Epithelial cell of esophagus (primary cell): ENCODE data around the gene VPS50.
A peak's percentile ranks its signal among the peaks of the same experiment; 100 is the strongest.

Experiments used
- DNase-seq: peaks from one replicate; pipeline ENCODE4 v3.0.0; 2010; ENCODE audit warnings: low read depth
- H3K4me3 ChIP-seq: 2 replicates; pipeline ENCODE4 v1.5.1; 2011; ENCODE audit warnings: mild to moderate bottlenecking, low read length, control low read depth
- CTCF ChIP-seq: IDR thresholded peaks from 2 replicates; pipeline ENCODE4 v1.5.1; 2011; ENCODE audit warnings: low read depth, mild to moderate bottlenecking, low read length, control low read depth, inconsistent platforms; ENCODE audit not compliant: insufficient read depth; ENCODE audit errors: missing control alignments

Gene VPS50

GRCh38 chr7:93231799-93232672 lies at the start of gene VPS50:
VPS50 (plus strand) TSS chr7:93232366; CDS start chr7:93232468, 102 bp downstream.
- TF ChIP-seq CTCF: no peak
- H3K4me3 ChIP-seq: peak within 1 kb of the TSS; percentile 85
- peak; percentile 98 for DNase-seq

GRCh38 chr7:93185303-93186027 lies 46.7 kb upstream of the VPS50 start:
- TF ChIP-seq CTCF: no peak
- no peak overlapping the region for H3K4me3 ChIP-seq
- peak; percentile 75 for DNase-seq

- no peak overlapping the region for H3K4me3 ChIP-seq
- no peak for TF ChIP-seq CTCF
- DNase-seq: no peak
These were observed 43.1 kb upstream of the VPS50 start for GRCh38 chr7:93188870-93189634.

- H3K4me3 ChIP-seq: no peak overlapping the region
- no peak for TF ChIP-seq CTCF
- peak; percentile 81 for DNase-seq
These were observed 37.8 kb upstream of the VPS50 start for GRCh38 chr7:93194386-93194785.

- no peak for DNase-seq
- H3K4me3 ChIP-seq: no peak overlapping the region
These were observed 35.8 kb upstream of the VPS50 start for GRCh38 chr7:93196336-93196735.

More at GRCh38 chr7:93196336-93196735, 35.8 kb upstream of the VPS50 start:
- TF ChIP-seq CTCF: no peak
